CD14-positive monocyte (primary cell): Measurements from ENCODE around the gene TMEM178B. TPM values are rescaled to one million over a fixed set of nuclear protein-coding genes. Genes with fewer than 3 reads are reported as not detected.

Experiments used
- DNase-seq, 3 donors: peaks; one replicate each; pipeline ENCODE4 v3.0.0-alpha.2; 2011 to 2022
- H2AFZ ChIP-seq: 2 replicates; pipeline ENCODE4 v1.6.0; 2012; ENCODE audit warnings: mild to moderate bottlenecking, low read depth, low read length, inconsistent platforms; ENCODE audit not compliant: insufficient read depth, poor library complexity, severe bottlenecking
- H3K27ac ChIP-seq, 2 donors: 1 replicate in 1 of 2; 2 replicates in 1 of 2; pipeline ENCODE4 v1.5.1; 2012 to 2013; ENCODE audit warnings: low read length in 2 of 2, control low read depth in 1 of 2, inconsistent platforms in 1 of 2, low read depth in 1 of 2, mild to moderate bottlenecking in 1 of 2
- H3K27me3 ChIP-seq, 2 donors: one replicate each; pipeline versions ENCODE4 v1.6.0 to v1.6.1; 2011 to 2013; ENCODE audit warnings: low read length in 2 of 2; ENCODE audit not compliant: control insufficient read depth in 2 of 2, insufficient read depth in 2 of 2
- H3K36me3 ChIP-seq, 2 donors: replicated peaks in 1 of 2; 1 replicate in 1 of 2; 2 replicates in 1 of 2; pipeline versions ENCODE4 v1.5.1 to v1.6.1; 2012 to 2013; ENCODE audit warnings: low read length in 2 of 2, control low read depth in 1 of 2, inconsistent platforms in 1 of 2, mild to moderate bottlenecking in 1 of 2; ENCODE audit not compliant: insufficient read depth in 2 of 2, control insufficient read depth in 1 of 2
- H3K4me1 ChIP-seq, 2 donors: 1 replicate in 1 of 2; 2 replicates in 1 of 2; pipeline versions ENCODE4 v1.5.1 to v1.6.1; 2012 to 2013; ENCODE audit warnings: low read length in 2 of 2, control low read depth in 1 of 2, inconsistent platforms in 1 of 2, mild to moderate bottlenecking in 1 of 2, moderate library complexity in 1 of 2; ENCODE audit not compliant: insufficient read depth in 2 of 2, control insufficient read depth in 1 of 2
- H3K4me2 ChIP-seq: replicated peaks from 2 replicates; pipeline ENCODE3; 2012; ENCODE audit warnings: low read length, moderate library complexity, mild to moderate bottlenecking; ENCODE audit not compliant: poor library complexity, severe bottlenecking; ENCODE audit errors: extremely low read depth
- H3K4me3 ChIP-seq, 3 experiments: fragments of 200-600 bp in 1 of 3; sonication (generic) in 1 of 3; replicated peaks in 1 of 3; 1 replicate in 2 of 3; 2 replicates in 1 of 3; pipeline ENCODE4 v1.5.1; 2011 to 2013; ENCODE audit warnings: low read length in 3 of 3, mild to moderate bottlenecking in 3 of 3, control low read depth in 2 of 3, low read depth in 2 of 3, inconsistent platforms in 1 of 3, moderate library complexity in 1 of 3
- H3K79me2 ChIP-seq: 2 replicates; pipeline ENCODE4 v1.6.0; 2012; ENCODE audit warnings: mild to moderate bottlenecking, control low read depth, inconsistent platforms, low read length, moderate library complexity; ENCODE audit not compliant: insufficient read depth
- H3K9ac ChIP-seq: 2 replicates; pipeline ENCODE4 v1.6.0; 2017; ENCODE audit warnings: low read length, mild to moderate bottlenecking; ENCODE audit not compliant: insufficient read depth, poor library complexity, severe bottlenecking
- H3K9me3 ChIP-seq, 2 donors: replicated peaks in 1 of 2; 1 replicate in 1 of 2; 2 replicates in 1 of 2; pipeline versions ENCODE4 v1.5.1 to v1.6.1; 2012 to 2013; ENCODE audit warnings: low read length in 2 of 2, control low read depth in 1 of 2; ENCODE audit not compliant: control insufficient read depth in 1 of 2, insufficient read depth in 1 of 2
- H4K20me1 ChIP-seq: 2 replicates; pipeline ENCODE4 v1.6.0; 2012; ENCODE audit warnings: mild to moderate bottlenecking, low read length, control low read depth, moderate library complexity; ENCODE audit not compliant: insufficient read depth
- H3K27ac Mint-ChIP-seq, 7 donors: one replicate each; pipeline ENCODE4 v1.8.0; 2020; ENCODE audit warnings: mild to moderate bottlenecking in 7 of 7, mixed read lengths in 7 of 7, moderate library complexity in 6 of 7, inconsistent platforms in 2 of 7
- H3K27me3 Mint-ChIP-seq, 3 donors: one replicate each; pipeline ENCODE4 v1.8.0; 2021 to 2022; ENCODE audit warnings: low read depth in 3 of 3, mild to moderate bottlenecking in 3 of 3, mixed read lengths in 3 of 3, moderate library complexity in 3 of 3, inconsistent platforms in 1 of 3
- H3K36me3 Mint-ChIP-seq, 2 donors: one replicate each; pipeline ENCODE4 v1.8.0; 2020; ENCODE audit warnings: mixed read lengths in 2 of 2, inconsistent platforms in 1 of 2, mild to moderate bottlenecking in 1 of 2
- H3K4me1 Mint-ChIP-seq: one replicate; pipeline ENCODE4 v1.8.0; 2020; ENCODE audit warnings: mild to moderate bottlenecking, mixed read lengths
- H3K4me3 Mint-ChIP-seq, 2 donors: one replicate each; pipeline ENCODE4 v1.8.0; 2020; ENCODE audit warnings: mild to moderate bottlenecking in 2 of 2, mixed read lengths in 2 of 2, moderate library complexity in 1 of 2
- H3K9me3 Mint-ChIP-seq, 7 donors: one replicate each; pipeline ENCODE4 v1.8.0; 2020 to 2022; ENCODE audit warnings: mixed read lengths in 7 of 7, mild to moderate bottlenecking in 6 of 7, moderate library complexity in 6 of 7, inconsistent platforms in 2 of 7
- WGBS: methylation state at CpG from one replicate; pipeline ENCODE4 v1.1.5; 2013; ENCODE audit warnings: missing lambda C conversion rate; ENCODE audit not compliant: insufficient coverage; 5-methylcytosine and 5-hydroxymethylcytosine counted together
- intact Hi-C, 2 donors: fragments of 100-400 bp; cut with micrococcal nuclease; formaldehyde crosslinking; loops; one replicate each; pipeline versions ENCODE4 v1.15.0 to v1.15.1; 2023
- polyA plus RNA-seq, 3 donors: library from polyadenylated mRNA; depleted of rRNA in 1 of 3; unstranded in 2 of 3; stranded (reverse) in 1 of 3; fragments of 300-500 nt in 2 of 3; fragments of >200 nt in 1 of 3; fragmentation: Illumina TruSeq in 2 of 3; gene quantifications; 1 replicate in 2 of 3; 2 replicates in 1 of 3; pipeline ENCODE4 v1.2.3, GENCODE V29; 2012 to 2021
- TF ChIP-seq, protein P1 (sequence below): fragments of 200-600 bp; IDR thresholded peaks from one replicate; pipeline ENCODE4 v1.8.0; 2022; ENCODE audit warnings: antibody characterized with exemption, mild to moderate bottlenecking

Gene TMEM178B
- polyA plus RNA-seq, 3 donors = not detected

DNA sequence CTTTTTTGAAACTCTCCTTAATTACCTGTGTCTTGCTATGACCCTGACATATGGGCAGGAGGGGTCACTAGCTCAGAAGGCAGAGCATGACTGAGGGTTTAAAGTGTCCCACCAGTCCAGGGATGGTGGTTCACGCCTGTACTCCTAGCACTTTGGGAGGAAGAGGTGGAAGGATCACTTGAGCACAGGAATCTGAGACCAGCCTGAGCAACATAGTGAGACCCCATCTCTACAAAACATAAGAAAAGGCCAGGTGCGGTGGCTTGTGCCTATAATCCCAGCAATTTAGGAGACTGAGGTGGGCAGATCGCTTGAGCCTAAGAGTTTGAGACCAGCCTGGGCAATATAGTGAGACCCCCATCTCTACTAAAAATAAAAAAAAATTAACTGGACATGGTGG, 133.8 kb downstream of the TMEM178B start:
- Histone ChIP-seq H3K27me3 (no peaks in the 10 kb centered on the region), H3K27ac (no peak overlapping the region), H3K9me3 (no peaks in the 10 kb centered on the region), H3K4me1 (no peaks in the 10 kb centered on the region), H3K4me3 (no peak overlapping the region), H3K36me3 (no peaks in the 10 kb centered on the region), H3K9ac (no peak overlapping the region), H3K4me2 (no peak overlapping the region), H3K79me2 (no peaks in the 10 kb centered on the region), H4K20me1 (no peaks in the 10 kb centered on the region), H2AFZ (no peak overlapping the region)
- DNase-seq = no peak
- Mint-ChIP-seq H3K27ac (no peak overlapping the region), H3K4me3 (no peak overlapping the region), H3K36me3 (no peaks in the 10 kb centered on the region), H3K9me3 (peaks cover 0 to 6% (median 0%) of the 10 kb centered on the region in 7 donors), H3K27me3 (peaks cover 4 to 16% (median 5%) of the 10 kb centered on the region in 3 donors), H3K4me1 (no peaks in the 10 kb centered on the region)
- TF ChIP-seq, protein P1, sequence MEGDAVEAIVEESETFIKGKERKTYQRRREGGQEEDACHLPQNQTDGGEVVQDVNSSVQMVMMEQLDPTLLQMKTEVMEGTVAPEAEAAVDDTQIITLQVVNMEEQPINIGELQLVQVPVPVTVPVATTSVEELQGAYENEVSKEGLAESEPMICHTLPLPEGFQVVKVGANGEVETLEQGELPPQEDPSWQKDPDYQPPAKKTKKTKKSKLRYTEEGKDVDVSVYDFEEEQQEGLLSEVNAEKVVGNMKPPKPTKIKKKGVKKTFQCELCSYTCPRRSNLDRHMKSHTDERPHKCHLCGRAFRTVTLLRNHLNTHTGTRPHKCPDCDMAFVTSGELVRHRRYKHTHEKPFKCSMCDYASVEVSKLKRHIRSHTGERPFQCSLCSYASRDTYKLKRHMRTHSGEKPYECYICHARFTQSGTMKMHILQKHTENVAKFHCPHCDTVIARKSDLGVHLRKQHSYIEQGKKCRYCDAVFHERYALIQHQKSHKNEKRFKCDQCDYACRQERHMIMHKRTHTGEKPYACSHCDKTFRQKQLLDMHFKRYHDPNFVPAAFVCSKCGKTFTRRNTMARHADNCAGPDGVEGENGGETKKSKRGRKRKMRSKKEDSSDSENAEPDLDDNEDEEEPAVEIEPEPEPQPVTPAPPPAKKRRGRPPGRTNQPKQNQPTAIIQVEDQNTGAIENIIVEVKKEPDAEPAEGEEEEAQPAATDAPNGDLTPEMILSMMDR = no peak
- 100% methylated on average over 2 of the region's 3 CpGs for WGBS
- intact Hi-C loops = no loop called here

DNA sequence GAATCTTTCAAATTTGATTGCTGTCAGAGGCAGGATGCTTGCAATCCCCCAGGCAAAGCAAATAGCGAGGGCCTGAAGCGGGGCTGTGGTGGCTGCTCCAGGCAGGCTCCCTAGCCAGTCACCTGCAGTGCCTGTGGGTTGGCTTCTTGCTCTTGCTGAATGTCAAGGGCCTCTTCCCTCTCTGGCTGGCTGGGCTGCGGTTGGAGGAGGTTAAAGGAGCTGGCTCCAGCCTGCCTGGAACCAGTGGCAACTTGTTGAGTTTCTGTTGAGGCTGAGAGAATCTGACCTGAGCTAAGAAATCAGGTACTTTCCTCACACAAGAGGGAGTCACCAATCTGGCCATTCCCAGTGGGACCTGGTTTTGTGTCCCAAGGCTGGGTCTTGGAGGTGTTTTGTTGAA, 134.7 kb downstream of the TMEM178B start:
- no peaks in the 10 kb centered on the region for H3K4me1 ChIP-seq
- H3K27ac ChIP-seq = no peak overlapping the region
- no peaks in the 10 kb centered on the region for H3K36me3 Mint-ChIP-seq
- intact Hi-C loops = no loop called here
- no peaks in the 10 kb centered on the region for H3K9me3 ChIP-seq
- DNase-seq = no peak
- H3K4me1 Mint-ChIP-seq = no peaks in the 10 kb centered on the region
- peaks cover 3 to 9% (median 4%) of the 10 kb centered on the region in 3 donors for H3K27me3 Mint-ChIP-seq
- no peak overlapping the region for H2AFZ ChIP-seq
- H3K4me3 ChIP-seq = no peak overlapping the region
- peaks cover 0 to 6% (median 0%) of the 10 kb centered on the region in 7 donors for H3K9me3 Mint-ChIP-seq
- H3K9ac ChIP-seq = no peak overlapping the region
- H3K79me2 ChIP-seq = no peaks in the 10 kb centered on the region
- H3K4me3 Mint-ChIP-seq = no peak overlapping the region
- H3K36me3 ChIP-seq = no peaks in the 10 kb centered on the region
- H3K27me3 ChIP-seq = no peaks in the 10 kb centered on the region
- H3K27ac Mint-ChIP-seq = no peak overlapping the region
- 100% methylated on average over 2 of the region's 3 CpGs for WGBS
- TF ChIP-seq, protein P1 = no peak
- no peak overlapping the region for H3K4me2 ChIP-seq
- no peaks in the 10 kb centered on the region for H4K20me1 ChIP-seq
